GM11168 (cell line): ENCODE data around the gene CYP11A1.

Source experiments
- in situ Hi-C: fragments of 300-500 bp; cut with MboI; formaldehyde crosslinking; loops from one replicate; pipeline ENCODE4 v1.12.0; 2022; ENCODE audit warnings: low sequenced_read_pairs; ENCODE audit not compliant: unreplicated experiment

CYP11A1 gene

GRCh38 chr15:74291101-74292071 lies 76.1 kb downstream of the CYP11A1 start:
- in situ Hi-C loops = no loop called here

GRCh38 chr15:74290645-74291044 lies 76.8 kb downstream of the CYP11A1 start:
- in situ Hi-C loops = no loop called here

- in situ Hi-C loops = no loop called here
Observed at GRCh38 chr15:74289671-74290070, 77.8 kb downstream of the CYP11A1 start.
